HepG2 (cell line): Measurements from ENCODE around the gene LGALS7B. TPM values are rescaled to one million over a fixed set of nuclear protein-coding genes. Genes with fewer than 3 reads are reported as not detected.

Experiments
- ATAC-seq: fragments of 200-7000 bp; cut with Tn5 transposase; 3 replicates; pipeline ENCODE4 v1.9.1; 2020; ENCODE audit warnings: mild to moderate bottlenecking, moderate library complexity
- BruUV-seq: library from RNA; stranded (reverse); fragments of 400-500 nt; replicated peaks from 2 replicates; lab custom pipeline; 2021; lab: Mats Ljungman, UMichigan
- CTCF ChIA-PET: fragments of 300-600 bp; formaldehyde crosslinking; extraction: SDS; loops from one replicate; lab custom pipeline; 2021; ENCODE audit warnings: low total read pairs, inconsistent platforms, low intra/inter-chr PET ratio; lab: Yijun Ruan, JAX
- POLR2A ChIA-PET: fragments of 350-600 bp; sonication (Branson Sonifier 250); formaldehyde crosslinking; loops from one replicate; lab custom pipeline; 2020; ENCODE audit warnings: antibody characterized with exemption, inconsistent platforms; lab: Yijun Ruan, JAX
- DNase-seq: peaks from one replicate; pipeline ENCODE4 v3.0.0-alpha.2; 2015; ENCODE audit warnings: low spot score
- FAIRE-seq: peaks from 3 replicates; lab custom pipeline; 2011; peaks lifted over from hg19 to GRCh38; lab: Jason Lieb, UNC
- H2AFZ ChIP-seq: one replicate; pipeline ENCODE4 v1.6.1; 2011; ENCODE audit warnings: low read length, inconsistent platforms
- H3K27ac ChIP-seq: fragments of 300-600 bp; 3 replicates; pipeline ENCODE4 v1.8.0; 2011; ENCODE audit warnings: mixed run types, mild to moderate bottlenecking, mixed read lengths, low read length, inconsistent platforms; ENCODE audit not compliant: insufficient read depth; ENCODE audit errors: extremely low read length
- H3K27me3 ChIP-seq, 2 experiments: fragments of 200-600 bp in 1 of 2; 2 replicates in 1 of 2; 3 replicates in 1 of 2; pipeline versions ENCODE4 v1.6.0 to v1.8.0; 2011; ENCODE audit warnings: low read length in 2 of 2, mild to moderate bottlenecking in 2 of 2, moderate library complexity in 2 of 2, inconsistent platforms in 1 of 2; ENCODE audit not compliant: insufficient read depth in 2 of 2, control insufficient read depth in 1 of 2
- H3K36me3 ChIP-seq, 2 experiments: fragments of 200-600 bp in 1 of 2; replicated peaks in 1 of 2; 2 replicates in 1 of 2; 3 replicates in 1 of 2; pipeline versions ENCODE4 v1.5.1 to v1.8.0; 2011; ENCODE audit warnings: low read length in 2 of 2, inconsistent platforms in 1 of 2; ENCODE audit not compliant: insufficient read depth in 2 of 2, control insufficient read depth in 1 of 2
- H3K4me1 ChIP-seq: 2 replicates; pipeline ENCODE4 v1.5.1; 2012; ENCODE audit warnings: low read length, inconsistent platforms; ENCODE audit not compliant: insufficient read depth
- H3K4me2 ChIP-seq: 2 replicates; pipeline ENCODE4 v1.6.0; 2011; ENCODE audit warnings: low read depth, low read length, inconsistent platforms
- H3K4me3 ChIP-seq, 3 experiments: fragments of 200-600 bp in 1 of 3; sonication (generic), shearing (Covaris generic) in 1 of 3; replicated peaks in 1 of 3; 2 replicates each; pipeline ENCODE4 v1.5.1; 2011 to 2016; ENCODE audit warnings: low read length in 3 of 3, inconsistent platforms in 2 of 3, low read depth in 2 of 3, mild to moderate bottlenecking in 2 of 3, control low read depth in 1 of 3, mixed read lengths in 1 of 3; ENCODE audit not compliant: insufficient read depth in 1 of 3
- H3K79me2 ChIP-seq: one replicate; pipeline ENCODE4 v1.6.1; 2011; ENCODE audit warnings: low read length, inconsistent platforms; ENCODE audit not compliant: insufficient read depth
- H3K9ac ChIP-seq: 2 replicates; pipeline ENCODE4 v1.6.0; 2011; ENCODE audit warnings: mild to moderate bottlenecking, low read depth, low read length, inconsistent platforms; ENCODE audit not compliant: insufficient read depth
- H3K9me3 ChIP-seq: 2 replicates; pipeline ENCODE4 v1.5.1; 2012; ENCODE audit warnings: mild to moderate bottlenecking, low read length
- H4K20me1 ChIP-seq: 2 replicates; pipeline ENCODE4 v1.6.0; 2011; ENCODE audit warnings: inconsistent platforms, mild to moderate bottlenecking, low read length, moderate library complexity; ENCODE audit not compliant: insufficient read depth
- AGO1 ChIP-seq: fragments of 200-400 bp; formaldehyde crosslinking; IDR thresholded peaks from 2 replicates; pipeline ENCODE4 v1.6.1; 2017; ENCODE audit warnings: mild to moderate bottlenecking, low read depth, low read length, moderate library complexity; ENCODE audit not compliant: poor library complexity, severe bottlenecking
- AHDC1 ChIP-seq: sonication (generic); formaldehyde crosslinking; IDR thresholded peaks from 2 replicates; pipeline ENCODE4 v1.5.1; 2020; ENCODE audit warnings: mild to moderate bottlenecking, missing genetic modification reagents, borderline replicate concordance
- SRSF9 ChIP-seq: fragments of 200-400 bp; formaldehyde crosslinking; IDR thresholded peaks from 2 replicates; pipeline ENCODE4 v1.6.1; 2018; ENCODE audit warnings: borderline replicate concordance, mild to moderate bottlenecking, low read depth, low read length; ENCODE audit not compliant: insufficient read depth, poor library complexity, severe bottlenecking
- TBX2 ChIP-seq: sonication (generic); formaldehyde crosslinking; IDR thresholded peaks from 2 replicates; pipeline ENCODE4 v1.5.0; 2020; ENCODE audit warnings: missing genetic modification reagents, mild to moderate bottlenecking, borderline replicate concordance
- ZFP36L1 ChIP-seq: sonication (generic); formaldehyde crosslinking; IDR thresholded peaks from 2 replicates; pipeline ENCODE4 v1.8.0; 2022; ENCODE audit warnings: mild to moderate bottlenecking, missing genetic modification reagents, moderate library complexity
- WGBS: methylation state at CpG from one replicate; pipeline ENCODE4 v1.1.6; 2017; ENCODE audit warnings: low lambda C conversion rate; 5-methylcytosine and 5-hydroxymethylcytosine counted together
- in situ Hi-C: cut with HindIII; loops from 2 replicates; pipeline ENCODE4 v1.10.0; 2017; ENCODE audit warnings: low pct_unique_long_range_greater_than_20kb; ENCODE audit not compliant: extremely low pct_ligation_motif_present
- intact Hi-C: fragments of 100-400 bp; cut with micrococcal nuclease; formaldehyde crosslinking; loops from one replicate; pipeline ENCODE4 v1.10.0; 2022; ENCODE audit not compliant: unreplicated experiment
- polyA plus RNA-seq, 8 experiments: library from polyadenylated mRNA; depleted of rRNA in 3 of 8; stranded (reverse) in 7 of 8; unstranded in 1 of 8; fragments of >200 nt; fragmentation: Illumina TruSeq in 4 of 8; extraction: Trizol in 4 of 8; gene quantifications; 2 replicates each; pipeline versions ENCODE4 v1.2.1 to v1.2.3, GENCODE V29; 2011 to 2016; ENCODE audit warnings: low read depth in 4 of 8, missing spikeins in 1 of 8, mixed read lengths in 1 of 8; ENCODE audit not compliant: insufficient read depth in 1 of 8
- total RNA-seq, 5 experiments: library from RNA; depleted of rRNA; stranded (reverse); fragments of >200 nt; fragmentation: Illumina TruSeq; extraction: Trizol; gene quantifications; 2 replicates each; pipeline ENCODE4 v1.2.3, GENCODE V29; 2016; ENCODE audit warnings: low read depth in 1 of 5
- TF ChIP-seq, protein P1 (sequence below): sonication (generic); formaldehyde crosslinking; IDR thresholded peaks from 2 replicates; pipeline ENCODE4 v1.5.1; 2020; ENCODE audit warnings: mild to moderate bottlenecking, missing genetic modification reagents, moderate library complexity
- TF ChIP-seq, protein P2 (sequence below): sonication (generic); formaldehyde crosslinking; IDR thresholded peaks from 2 replicates; pipeline ENCODE4 v1.5.0; 2020; ENCODE audit warnings: mild to moderate bottlenecking, missing genetic modification reagents, borderline replicate concordance

LGALS7B gene
- total and polyA plus RNA-seq, 2 of the 13 experiments (the other 11 are each of a cell fraction or from before 2014, with no cell fraction given) = 1.7 to 2.1 TPM

- H3K4me3 ChIP-seq = no peak overlapping the region
- DNase-seq (no peak), FAIRE-seq (no peak), ATAC-seq (no peak)
- CTCF ChIA-PET = no interaction called here
- H3K27ac ChIP-seq = no peak overlapping the region
- intact Hi-C loops = no loop called here
- POLR2A ChIA-PET = no interaction called here
- BruUV-seq = no TSS peak
- H2AFZ ChIP-seq = no peak overlapping the region
- in situ Hi-C loops = loop anchor here (5.0 to 25.0 kb wide), 2 partner anchors 93 to 173 kb away; partner anchors contain the start of genes CCER2 and ECH1
- H3K36me3 ChIP-seq = no peaks in the 10 kb centered on the region
- no peaks in the 10 kb centered on the region for H3K9me3 ChIP-seq
- H3K4me2 ChIP-seq = no peak overlapping the region
- H3K79me2 ChIP-seq = no peaks in the 10 kb centered on the region
- H3K9ac ChIP-seq = no peak overlapping the region
- H4K20me1 ChIP-seq = no peaks in the 10 kb centered on the region
- H3K27me3 ChIP-seq = no peaks in the 10 kb centered on the region
- peaks cover 59% of the 10 kb centered on the region for H3K4me1 ChIP-seq
- WGBS = 84% methylated on average over 11 of the region's 16 CpGs
- TF ChIP-seq SRSF9 (no peak), ZFP36L1 (CRISPR knock-in tag) (no peak), AHDC1 (no peak), AGO1 (peak; percentile 36), TBX2 (CRISPR knock-in tag) (no peak)
- TF ChIP-seq, protein P1, sequence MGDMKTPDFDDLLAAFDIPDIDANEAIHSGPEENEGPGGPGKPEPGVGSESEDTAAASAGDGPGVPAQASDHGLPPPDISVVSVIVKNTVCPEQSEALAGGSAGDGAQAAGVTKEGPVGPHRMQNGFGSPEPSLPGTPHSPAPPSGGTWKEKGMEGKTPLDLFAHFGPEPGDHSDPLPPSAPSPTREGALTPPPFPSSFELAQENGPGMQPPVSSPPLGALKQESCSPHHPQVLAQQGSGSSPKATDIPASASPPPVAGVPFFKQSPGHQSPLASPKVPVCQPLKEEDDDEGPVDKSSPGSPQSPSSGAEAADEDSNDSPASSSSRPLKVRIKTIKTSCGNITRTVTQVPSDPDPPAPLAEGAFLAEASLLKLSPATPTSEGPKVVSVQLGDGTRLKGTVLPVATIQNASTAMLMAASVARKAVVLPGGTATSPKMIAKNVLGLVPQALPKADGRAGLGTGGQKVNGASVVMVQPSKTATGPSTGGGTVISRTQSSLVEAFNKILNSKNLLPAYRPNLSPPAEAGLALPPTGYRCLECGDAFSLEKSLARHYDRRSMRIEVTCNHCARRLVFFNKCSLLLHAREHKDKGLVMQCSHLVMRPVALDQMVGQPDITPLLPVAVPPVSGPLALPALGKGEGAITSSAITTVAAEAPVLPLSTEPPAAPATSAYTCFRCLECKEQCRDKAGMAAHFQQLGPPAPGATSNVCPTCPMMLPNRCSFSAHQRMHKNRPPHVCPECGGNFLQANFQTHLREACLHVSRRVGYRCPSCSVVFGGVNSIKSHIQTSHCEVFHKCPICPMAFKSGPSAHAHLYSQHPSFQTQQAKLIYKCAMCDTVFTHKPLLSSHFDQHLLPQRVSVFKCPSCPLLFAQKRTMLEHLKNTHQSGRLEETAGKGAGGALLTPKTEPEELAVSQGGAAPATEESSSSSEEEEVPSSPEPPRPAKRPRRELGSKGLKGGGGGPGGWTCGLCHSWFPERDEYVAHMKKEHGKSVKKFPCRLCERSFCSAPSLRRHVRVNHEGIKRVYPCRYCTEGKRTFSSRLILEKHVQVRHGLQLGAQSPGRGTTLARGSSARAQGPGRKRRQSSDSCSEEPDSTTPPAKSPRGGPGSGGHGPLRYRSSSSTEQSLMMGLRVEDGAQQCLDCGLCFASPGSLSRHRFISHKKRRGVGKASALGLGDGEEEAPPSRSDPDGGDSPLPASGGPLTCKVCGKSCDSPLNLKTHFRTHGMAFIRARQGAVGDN (CRISPR knock-in tag) = peak; percentile 24; the same call in 1 of the 2 replicates
- TF ChIP-seq, protein P2, sequence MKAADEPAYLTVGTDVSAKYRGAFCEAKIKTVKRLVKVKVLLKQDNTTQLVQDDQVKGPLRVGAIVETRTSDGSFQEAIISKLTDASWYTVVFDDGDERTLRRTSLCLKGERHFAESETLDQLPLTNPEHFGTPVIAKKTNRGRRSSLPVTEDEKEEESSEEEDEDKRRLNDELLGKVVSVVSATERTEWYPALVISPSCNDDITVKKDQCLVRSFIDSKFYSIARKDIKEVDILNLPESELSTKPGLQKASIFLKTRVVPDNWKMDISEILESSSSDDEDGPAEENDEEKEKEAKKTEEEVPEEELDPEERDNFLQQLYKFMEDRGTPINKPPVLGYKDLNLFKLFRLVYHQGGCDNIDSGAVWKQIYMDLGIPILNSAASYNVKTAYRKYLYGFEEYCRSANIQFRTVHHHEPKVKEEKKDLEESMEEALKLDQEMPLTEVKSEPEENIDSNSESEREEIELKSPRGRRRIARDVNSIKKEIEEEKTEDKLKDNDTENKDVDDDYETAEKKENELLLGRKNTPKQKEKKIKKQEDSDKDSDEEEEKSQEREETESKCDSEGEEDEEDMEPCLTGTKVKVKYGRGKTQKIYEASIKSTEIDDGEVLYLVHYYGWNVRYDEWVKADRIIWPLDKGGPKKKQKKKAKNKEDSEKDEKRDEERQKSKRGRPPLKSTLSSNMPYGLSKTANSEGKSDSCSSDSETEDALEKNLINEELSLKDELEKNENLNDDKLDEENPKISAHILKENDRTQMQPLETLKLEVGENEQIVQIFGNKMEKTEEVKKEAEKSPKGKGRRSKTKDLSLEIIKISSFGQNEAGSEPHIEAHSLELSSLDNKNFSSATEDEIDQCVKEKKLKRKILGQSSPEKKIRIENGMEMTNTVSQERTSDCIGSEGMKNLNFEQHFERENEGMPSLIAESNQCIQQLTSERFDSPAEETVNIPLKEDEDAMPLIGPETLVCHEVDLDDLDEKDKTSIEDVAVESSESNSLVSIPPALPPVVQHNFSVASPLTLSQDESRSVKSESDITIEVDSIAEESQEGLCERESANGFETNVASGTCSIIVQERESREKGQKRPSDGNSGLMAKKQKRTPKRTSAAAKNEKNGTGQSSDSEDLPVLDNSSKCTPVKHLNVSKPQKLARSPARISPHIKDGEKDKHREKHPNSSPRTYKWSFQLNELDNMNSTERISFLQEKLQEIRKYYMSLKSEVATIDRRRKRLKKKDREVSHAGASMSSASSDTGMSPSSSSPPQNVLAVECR (CRISPR knock-in tag) = no peak
These were observed 49.4 kb upstream of the LGALS7B start for GRCh38 chr19:38739440-38740256.
